Ovary (tissue), 9 donors: ENCODE results near the gene C4orf51. TPM values are rescaled to one million over a fixed set of nuclear protein-coding genes. Genes with fewer than 3 reads are reported as not detected.

ENCODE experiments used
- DNase-seq, 5 donors: peaks; one replicate each; pipeline ENCODE4 v3.0.0-alpha.2; 2019 to 2020
- H3K27ac ChIP-seq, 2 donors: fragments of 200-600 bp; one replicate each; pipeline versions ENCODE4 v1.5.1 to v1.8.0; 2019 to 2022
- H3K27me3 ChIP-seq: fragments of 200-600 bp; one replicate; pipeline ENCODE4 v1.8.0; 2022
- H3K36me3 ChIP-seq: fragments of 200-600 bp; sonication (generic); one replicate; pipeline ENCODE4 v1.5.1; 2019
- H3K4me1 ChIP-seq: one replicate; pipeline ENCODE4 v1.8.1; 2013; ENCODE audit warnings: mild to moderate bottlenecking, moderate library complexity; ENCODE audit not compliant: insufficient read depth
- H3K4me3 ChIP-seq: fragments of 200-600 bp; sonication (generic); one replicate; pipeline ENCODE4 v1.5.1; 2017
- H3K9me3 ChIP-seq, 2 donors: fragments of 200-600 bp in 1 of 2; sonication (generic) in 1 of 2; one replicate each; pipeline versions ENCODE4 v1.5.1 to v1.8.1; 2013 to 2019; ENCODE audit warnings: mild to moderate bottlenecking in 1 of 2, moderate library complexity in 1 of 2
- EP300 ChIP-seq: sonication (generic); formaldehyde crosslinking; IDR thresholded peaks from one replicate; pipeline ENCODE4 v1.6.1; 2017; ENCODE audit warnings: antibody characterized with exemption
- POLR2A ChIP-seq: fragments of 450-650 bp; IDR thresholded peaks from one replicate; pipeline ENCODE4 v1.6.1; 2017; ENCODE audit warnings: antibody characterized with exemption, mild to moderate bottlenecking, moderate library complexity
- WGBS, 3 donors: extraction: QIAGEN DNeasy Blood & Tissue Kit in 1 of 3; methylation state at CpG; one replicate each; pipeline versions ENCODE4 v1.1.5 to v1.1.7; 2013 to 2017; 5-methylcytosine and 5-hydroxymethylcytosine counted together
- intact Hi-C, 4 donors: fragments of 100-400 bp; cut with DNase I; formaldehyde crosslinking; loops; one replicate each; pipeline versions ENCODE4 v1.11.0 to v1.15.1; 2022 to 2023
- polyA plus RNA-seq, 2 donors: library from polyadenylated mRNA; stranded (reverse); fragments of 200-250 nt in 1 of 2; fragments of 350-450 nt in 1 of 2; fragmentation: Illumina TruSeq in 1 of 2; extraction: RNeasy Lipid Tissue Mini Kit (QIAGEN cat#74804) in 1 of 2; gene quantifications; one replicate each; pipeline ENCODE4 v1.2.3, GENCODE V29; 2013 to 2014
- total RNA-seq, 7 donors: library from RNA; depleted of rRNA in 2 of 7; stranded (reverse); fragments of >200 nt in 2 of 7; fragmentation: NEBNext Ultra II Directional in 3 of 7; extraction: Animal tissue kit (Norgen Biotek cat#: 25700) in 3 of 7; gene quantifications; one replicate each; pipeline versions ENCODE4 v1.1.0 to v1.2.4, GENCODE V29; 2016 to 2023
- TF ChIP-seq, protein P1 (sequence below), 3 donors: fragments of 450-650 bp in 2 of 3; fragments of 200-600 bp in 1 of 3; IDR thresholded peaks; one replicate each; pipeline versions ENCODE4 v1.5.1 to v1.8.0; 2016 to 2022; ENCODE audit warnings: antibody characterized with exemption in 3 of 3, mild to moderate bottlenecking in 1 of 3
- donor health status: DM: no; HTN: no; CAD: no; lungs with moderate emphysema.
- donor health status: DM: no; HTN: no; CAD: no.
- donor health status: Bipolar disorder and iron deficiency.
- donor health status: DM: yes; HTN: yes; CAD: no.
- donor health status: DM: no; HTN: no; CAD: no.
- donor health status: DM: yes; HTN: yes; CAD: no.

Gene C4orf51
- total and polyA plus RNA-seq, 9 donors, result not detected

DNA sequence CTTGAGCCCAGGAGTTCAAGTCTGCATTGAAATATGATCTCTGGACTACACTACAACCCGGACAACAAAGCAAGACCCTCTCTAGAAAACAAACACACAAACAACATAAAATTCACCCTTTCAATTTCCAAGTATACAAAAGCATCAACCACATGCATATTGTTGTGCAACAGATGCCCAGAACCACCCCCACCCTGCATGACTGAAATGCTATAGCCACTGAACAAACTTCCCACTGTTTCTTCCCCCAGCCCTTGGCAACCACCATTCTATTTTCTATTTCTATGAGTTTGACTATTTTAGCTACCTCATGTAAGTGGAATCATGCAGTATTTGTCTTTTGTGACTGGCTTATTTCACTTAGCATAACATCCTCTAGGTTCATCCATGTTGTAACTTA, 14.2 kb upstream of the C4orf51 start:
- TF ChIP-seq POLR2A, result no peak
- Histone ChIP-seq H3K27ac (no peak overlapping the region), H3K27me3 (no peaks in the 10 kb centered on the region), H3K4me1 (no peaks in the 10 kb centered on the region), H3K9me3 (no peaks in the 10 kb centered on the region), H3K36me3 (no peaks in the 10 kb centered on the region), H3K4me3 (no peak overlapping the region)
- intact Hi-C loops, result no loop called here
- WGBS, 3 donors, result 86 to 95% (median 87%) methylated on average over 1 of the region's 1 CpG
- DNase-seq, result no peak

DNA sequence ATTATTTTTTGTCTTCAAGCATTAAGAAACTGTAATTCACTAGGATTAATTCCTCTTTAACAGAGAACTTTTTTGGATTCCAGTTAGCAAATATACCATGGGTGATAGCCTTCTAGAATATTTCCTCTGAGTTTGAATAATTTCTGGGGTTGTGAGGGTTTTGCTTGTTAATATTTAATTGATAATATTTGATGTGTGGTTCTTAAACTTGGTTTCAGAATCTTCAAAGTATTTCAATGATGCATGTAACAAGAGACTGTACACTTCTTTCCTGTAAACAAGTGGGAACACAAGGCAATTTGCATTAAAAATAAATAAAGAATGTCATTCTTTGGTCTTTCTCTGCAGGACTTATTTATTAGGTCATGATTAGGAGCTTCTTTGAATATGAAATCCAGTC, 9.5 kb upstream of the C4orf51 start:
- intact Hi-C loops, result no loop called here
- no peaks in the 10 kb centered on the region for H3K4me1 ChIP-seq

DNA sequence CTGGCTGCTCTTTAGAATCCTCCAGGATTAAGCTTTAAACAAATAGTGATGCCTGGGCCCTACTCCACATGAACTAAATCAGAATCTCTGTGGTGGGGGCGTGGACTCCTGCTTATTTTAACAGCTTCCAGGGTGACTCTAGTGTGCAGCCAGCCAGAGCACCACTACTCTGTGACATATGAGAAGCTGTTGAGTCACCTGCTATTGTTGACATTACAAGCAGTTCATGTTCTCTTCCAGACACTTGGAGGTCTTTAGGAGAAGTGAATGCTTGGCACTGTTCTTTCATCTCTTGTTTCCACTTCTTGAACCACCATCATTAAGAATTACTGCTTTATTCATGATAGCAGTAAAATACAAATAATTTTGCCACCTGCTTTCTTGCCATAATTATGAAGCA, 426 bp upstream of the C4orf51 start:
- no peaks in the 10 kb centered on the region for H3K36me3 ChIP-seq
- no peaks in the 10 kb centered on the region for H3K27me3 ChIP-seq
- intact Hi-C loops, result no loop called here
- DNase-seq, result no peak
- H3K4me1 ChIP-seq, result no peaks in the 10 kb centered on the region
- no peak overlapping the region for H3K4me3 ChIP-seq
- no peak overlapping the region for H3K27ac ChIP-seq
- WGBS, 3 donors, result 42 to 61% (median 56%) methylated on average over 1 of the region's 1 CpG
- TF ChIP-seq EP300, result no peak
- no peak for TF ChIP-seq POLR2A
- TF ChIP-seq, protein P1, sequence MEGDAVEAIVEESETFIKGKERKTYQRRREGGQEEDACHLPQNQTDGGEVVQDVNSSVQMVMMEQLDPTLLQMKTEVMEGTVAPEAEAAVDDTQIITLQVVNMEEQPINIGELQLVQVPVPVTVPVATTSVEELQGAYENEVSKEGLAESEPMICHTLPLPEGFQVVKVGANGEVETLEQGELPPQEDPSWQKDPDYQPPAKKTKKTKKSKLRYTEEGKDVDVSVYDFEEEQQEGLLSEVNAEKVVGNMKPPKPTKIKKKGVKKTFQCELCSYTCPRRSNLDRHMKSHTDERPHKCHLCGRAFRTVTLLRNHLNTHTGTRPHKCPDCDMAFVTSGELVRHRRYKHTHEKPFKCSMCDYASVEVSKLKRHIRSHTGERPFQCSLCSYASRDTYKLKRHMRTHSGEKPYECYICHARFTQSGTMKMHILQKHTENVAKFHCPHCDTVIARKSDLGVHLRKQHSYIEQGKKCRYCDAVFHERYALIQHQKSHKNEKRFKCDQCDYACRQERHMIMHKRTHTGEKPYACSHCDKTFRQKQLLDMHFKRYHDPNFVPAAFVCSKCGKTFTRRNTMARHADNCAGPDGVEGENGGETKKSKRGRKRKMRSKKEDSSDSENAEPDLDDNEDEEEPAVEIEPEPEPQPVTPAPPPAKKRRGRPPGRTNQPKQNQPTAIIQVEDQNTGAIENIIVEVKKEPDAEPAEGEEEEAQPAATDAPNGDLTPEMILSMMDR (IDR thresholded peaks at IDR 0.05), result no peak
- H3K9me3 ChIP-seq, result no peaks in the 10 kb centered on the region

More for the DNA sequence above, 9.5 kb upstream of the C4orf51 start:
- H3K4me3 ChIP-seq, result no peak overlapping the region
- H3K27ac ChIP-seq, result no peak overlapping the region
- no peaks in the 10 kb centered on the region for H3K9me3 ChIP-seq
- H3K27me3 ChIP-seq, result no peaks in the 10 kb centered on the region
- TF ChIP-seq EP300 (no peak), POLR2A (no peak)
- TF ChIP-seq, protein P1 (IDR thresholded peaks at IDR 0.05), result no peak
- no peak for DNase-seq
- no peaks in the 10 kb centered on the region for H3K36me3 ChIP-seq

DNA sequence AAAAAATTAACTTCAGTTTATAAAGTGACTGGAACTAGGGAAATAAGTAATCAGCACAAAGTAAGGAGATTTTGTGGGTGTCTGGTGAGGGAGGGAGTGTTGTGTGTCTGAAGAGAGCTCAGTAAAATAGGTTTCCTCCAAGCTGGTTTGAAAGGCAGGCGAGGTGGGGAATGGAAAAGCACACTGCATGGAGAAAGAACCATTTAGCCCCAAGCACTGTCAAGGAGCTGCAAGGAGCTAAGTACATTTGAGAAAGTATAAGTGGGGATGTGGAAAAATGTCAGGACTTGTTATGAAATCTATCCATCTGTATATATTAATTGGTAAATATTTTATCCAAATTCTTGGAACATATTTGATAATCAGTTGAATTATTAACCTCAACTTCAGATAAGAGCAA, 956 bp downstream of the C4orf51 start:
- Histone ChIP-seq H3K27ac (no peak overlapping the region), H3K36me3 (no peaks in the 10 kb centered on the region), H3K9me3 (no peaks in the 10 kb centered on the region), H3K4me1 (no peaks in the 10 kb centered on the region), H3K4me3 (no peak overlapping the region), H3K27me3 (no peaks in the 10 kb centered on the region)
- no peak for DNase-seq
- intact Hi-C loops, result no loop called here
- TF ChIP-seq EP300 (no peak), POLR2A (no peak)
- TF ChIP-seq, protein P1 (IDR thresholded peaks at IDR 0.05), result no peak
- WGBS, 3 donors, result 92 to 96% (median 94%) methylated on average over 1 of the region's 1 CpG

DNA sequence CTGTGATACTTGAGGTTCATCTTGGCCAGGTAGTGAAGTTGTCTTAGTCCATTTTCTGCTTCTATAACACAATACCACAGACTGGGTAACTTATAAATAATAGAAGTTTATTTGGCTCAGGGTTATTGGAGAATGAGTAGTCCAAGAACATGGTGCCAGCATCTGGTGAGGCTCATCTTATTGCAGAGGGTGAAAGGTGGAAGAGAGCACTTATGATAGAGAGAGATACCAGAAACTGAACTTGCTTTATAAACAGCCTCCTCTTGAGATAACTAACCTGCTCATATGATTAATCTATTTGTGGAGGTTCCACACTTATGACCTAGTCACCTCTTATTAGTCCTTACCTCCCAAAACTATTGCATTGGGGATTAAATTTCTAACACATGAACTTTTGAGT, 1.6 kb downstream of the C4orf51 start:
- no peak overlapping the region for H3K27ac ChIP-seq
- intact Hi-C loops, result no loop called here
- H3K9me3 ChIP-seq, result no peaks in the 10 kb centered on the region
- H3K4me3 ChIP-seq, result no peak overlapping the region
- no peaks in the 10 kb centered on the region for H3K36me3 ChIP-seq
- no peaks in the 10 kb centered on the region for H3K4me1 ChIP-seq
- TF ChIP-seq POLR2A (no peak), EP300 (no peak)
- TF ChIP-seq, protein P1 (IDR thresholded peaks at IDR 0.05), result no peak
- no peaks in the 10 kb centered on the region for H3K27me3 ChIP-seq
- DNase-seq, result no peak
